GM12864 (cell line): Measurements from ENCODE around the gene CCR5AS.

ENCODE experiments used
- DNase-seq: peaks from one replicate; pipeline ENCODE4 v3.0.0-alpha.2; 2011; ENCODE audit warnings: low read depth
- H3K4me3 ChIP-seq: 2 replicates; pipeline ENCODE4 v1.5.1; 2011; ENCODE audit warnings: mild to moderate bottlenecking, low read depth, low read length, control low read depth
- CTCF ChIP-seq: IDR thresholded peaks from 2 replicates; pipeline ENCODE4 v1.5.1; 2011; ENCODE audit warnings: low read depth, mild to moderate bottlenecking, moderate library complexity, low read length, control low read depth, inconsistent platforms; ENCODE audit errors: missing control alignments

The CCR5AS gene

GRCh38 chr3:46375814-46376213 is 31.1 kb downstream of the CCR5AS start:
- no peak overlapping the region for H3K4me3 ChIP-seq
- no peak for TF ChIP-seq CTCF
- no peak for DNase-seq

DNA sequence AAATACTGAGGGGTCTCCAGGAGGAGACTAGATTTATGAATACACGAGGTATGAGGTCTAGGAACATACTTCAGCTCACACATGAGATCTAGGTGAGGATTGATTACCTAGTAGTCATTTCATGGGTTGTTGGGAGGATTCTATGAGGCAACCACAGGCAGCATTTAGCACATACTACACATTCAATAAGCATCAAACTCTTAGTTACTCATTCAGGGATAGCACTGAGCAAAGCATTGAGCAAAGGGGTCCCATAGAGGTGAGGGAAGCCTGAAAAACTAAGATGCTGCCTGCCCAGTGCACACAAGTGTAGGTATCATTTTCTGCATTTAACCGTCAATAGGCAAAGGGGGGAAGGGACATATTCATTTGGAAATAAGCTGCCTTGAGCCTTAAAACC is 31.6 kb downstream of the CCR5AS start:
- no peak for TF ChIP-seq CTCF
- H3K4me3 ChIP-seq, result no peak overlapping the region
- no peak for DNase-seq

GRCh38 chr3:46374755-46375154 is 32.1 kb downstream of the CCR5AS start:
- no peak for TF ChIP-seq CTCF
- H3K4me3 ChIP-seq, result no peak overlapping the region
- no peak for DNase-seq

- H3K4me3 ChIP-seq, result no peak overlapping the region
- TF ChIP-seq CTCF, result peak; percentile 71
- no peak for DNase-seq
Measured at GRCh38 chr3:46372492-46373359, 34.1 kb downstream of the CCR5AS start.

DNA sequence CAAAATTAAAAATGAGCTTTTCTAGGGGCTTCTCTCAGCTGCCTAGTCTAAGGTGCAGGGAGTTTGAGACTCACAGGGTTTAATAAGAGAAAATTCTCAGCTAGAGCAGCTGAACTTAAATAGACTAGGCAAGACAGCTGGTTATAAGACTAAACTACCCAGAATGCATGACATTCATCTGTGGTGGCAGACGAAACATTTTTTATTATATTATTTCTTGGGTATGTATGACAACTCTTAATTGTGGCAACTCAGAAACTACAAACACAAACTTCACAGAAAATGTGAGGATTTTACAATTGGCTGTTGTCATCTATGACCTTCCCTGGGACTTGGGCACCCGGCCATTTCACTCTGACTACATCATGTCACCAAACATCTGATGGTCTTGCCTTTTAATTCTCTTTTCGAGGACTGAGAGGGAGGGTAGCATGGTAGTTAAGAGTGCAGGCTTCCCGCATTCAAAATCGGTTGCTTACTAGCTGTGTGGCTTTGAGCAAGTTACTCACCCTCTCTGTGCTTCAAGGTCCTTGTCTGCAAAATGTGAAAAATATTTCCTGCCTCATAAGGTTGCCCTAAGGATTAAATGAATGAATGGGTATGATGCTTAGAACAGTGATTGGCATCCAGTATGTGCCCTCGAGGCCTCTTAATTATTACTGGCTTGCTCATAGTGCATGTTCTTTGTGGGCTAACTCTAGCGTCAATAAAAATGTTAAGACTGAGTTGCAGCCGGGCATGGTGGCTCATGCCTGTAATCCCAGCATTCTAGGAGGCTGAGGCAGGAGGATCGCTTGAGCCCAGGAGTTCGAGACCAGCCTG is 35.1 kb downstream of the CCR5AS start:
- no peak for DNase-seq
- no peak overlapping the region for H3K4me3 ChIP-seq
- no peak for TF ChIP-seq CTCF

DNA sequence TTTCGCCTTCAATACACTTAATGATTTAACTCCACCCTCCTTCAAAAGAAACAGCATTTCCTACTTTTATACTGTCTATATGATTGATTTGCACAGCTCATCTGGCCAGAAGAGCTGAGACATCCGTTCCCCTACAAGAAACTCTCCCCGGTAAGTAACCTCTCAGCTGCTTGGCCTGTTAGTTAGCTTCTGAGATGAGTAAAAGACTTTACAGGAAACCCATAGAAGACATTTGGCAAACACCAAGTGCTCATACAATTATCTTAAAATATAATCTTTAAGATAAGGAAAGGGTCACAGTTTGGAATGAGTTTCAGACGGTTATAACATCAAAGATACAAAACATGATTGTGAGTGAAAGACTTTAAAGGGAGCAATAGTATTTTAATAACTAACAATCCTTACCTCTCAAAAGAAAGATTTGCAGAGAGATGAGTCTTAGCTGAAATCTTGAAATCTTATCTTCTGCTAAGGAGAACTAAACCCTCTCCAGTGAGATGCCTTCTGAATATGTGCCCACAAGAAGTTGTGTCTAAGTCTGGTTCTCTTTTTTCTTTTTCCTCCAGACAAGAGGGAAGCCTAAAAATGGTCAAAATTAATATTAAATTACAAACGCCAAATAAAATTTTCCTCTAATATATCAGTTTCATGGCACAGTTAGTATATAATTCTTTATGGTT is 35.9 kb downstream of the CCR5AS start, which contains the start of gene CCR5:
CCR5 (plus strand) TSS at position 108 of the 680 bp plus-strand sequence. CDS start 1,957 bp downstream, outside the sequence.
- H3K4me3 ChIP-seq, result no peak within 1 kb of the TSS
- no peak for DNase-seq
- TF ChIP-seq CTCF, result no peak
